IMR-90 (cell line): Measurements from ENCODE around the gene LRP5. TPM values are rescaled to one million over a fixed set of nuclear protein-coding genes. Genes with fewer than 3 reads are reported as not detected.

Source experiments
- ATAC-seq: fragments of 200-7000 bp; cut with Tn5 transposase; 2 replicates; pipeline ENCODE4 v1.9.1; 2020; ENCODE audit warnings: low read depth, mild to moderate bottlenecking, moderate library complexity
- BruUV-seq: library from RNA; stranded (reverse); fragments of 400-500 nt; replicated peaks from 2 replicates; lab custom pipeline; 2021; lab: Mats Ljungman, UMichigan
- CTCF ChIA-PET: fragments of 300-600 bp; formaldehyde crosslinking; extraction: SDS; loops from one replicate; lab custom pipeline; 2021; ENCODE audit warnings: antibody characterized with exemption; lab: Yijun Ruan, JAX
- POLR2A ChIA-PET: fragments of 300-600 bp; sonication (Branson Sonifier 250); formaldehyde crosslinking; loops from one replicate; lab custom pipeline; 2022; ENCODE audit warnings: antibody characterized with exemption; ENCODE audit not compliant: unreplicated experiment; lab: Charles Lee
- DNase-seq: peaks from one replicate; pipeline ENCODE4 v3.0.0; 2013
- H2AFZ ChIP-seq: replicated peaks from 2 replicates; pipeline ENCODE3; 2013; ENCODE audit warnings: low read length, mild to moderate bottlenecking; ENCODE audit not compliant: poor library complexity
- H2AK5ac ChIP-seq: 2 replicates; pipeline ENCODE4 v1.6.1; 2013; ENCODE audit warnings: low read depth, low read length, inconsistent platforms
- H2AK9ac ChIP-seq: replicated peaks from 2 replicates; pipeline ENCODE3; 2013; ENCODE audit warnings: mild to moderate bottlenecking, low read depth, low read length, moderate library complexity; ENCODE audit not compliant: poor library complexity
- H2BK120ac ChIP-seq: 2 replicates; pipeline ENCODE4 v1.6.1; 2013; ENCODE audit warnings: low read depth, low read length, inconsistent platforms
- H2BK15ac ChIP-seq: 3 replicates; pipeline ENCODE4 v1.6.1; 2013; ENCODE audit warnings: low read depth, low read length, inconsistent platforms
- H2BK20ac ChIP-seq: 2 replicates; pipeline ENCODE4 v1.6.1; 2013; ENCODE audit warnings: low read depth, mild to moderate bottlenecking, inconsistent platforms, low read length, moderate library complexity
- H2BK5ac ChIP-seq: 2 replicates; pipeline ENCODE4 v1.6.1; 2013; ENCODE audit warnings: mild to moderate bottlenecking, low read depth, low read length, inconsistent platforms; ENCODE audit not compliant: poor library complexity, severe bottlenecking
- H3K14ac ChIP-seq: replicated peaks from 2 replicates; pipeline ENCODE4 v1.6.1; 2013; ENCODE audit warnings: low read depth, low read length, inconsistent platforms
- H3K18ac ChIP-seq: 2 replicates; pipeline ENCODE4 v1.6.1; 2013; ENCODE audit warnings: low read depth, low read length, control low read depth
- H3K23ac ChIP-seq: 2 replicates; pipeline ENCODE4 v1.6.1; 2013; ENCODE audit warnings: low read depth, low read length, inconsistent platforms
- H3K27ac ChIP-seq: 2 replicates; pipeline ENCODE4 v1.5.1; 2013; ENCODE audit warnings: mild to moderate bottlenecking, control low read depth, low read length; ENCODE audit not compliant: insufficient read depth
- H3K27me3 ChIP-seq: 2 replicates; pipeline ENCODE4 v1.6.1; 2013; ENCODE audit warnings: low read length; ENCODE audit not compliant: control insufficient read depth, insufficient read depth
- H3K36me3 ChIP-seq: 2 replicates; pipeline ENCODE4 v1.6.1; 2013; ENCODE audit warnings: low read length, mixed read lengths; ENCODE audit not compliant: control insufficient read depth, insufficient read depth
- H3K4ac ChIP-seq: 2 replicates; pipeline ENCODE4 v1.6.1; 2013; ENCODE audit warnings: low read depth, low read length, inconsistent platforms
- H3K4me1 ChIP-seq: 2 replicates; pipeline ENCODE4 v1.6.1; 2013; ENCODE audit warnings: low read length, mixed read lengths; ENCODE audit not compliant: control insufficient read depth, insufficient read depth
- H3K4me2 ChIP-seq: 2 replicates; pipeline ENCODE4 v1.6.1; 2013; ENCODE audit warnings: low read depth, mild to moderate bottlenecking, control low read depth, low read length, moderate library complexity
- H3K4me3 ChIP-seq: 2 replicates; pipeline ENCODE4 v1.5.1; 2013; ENCODE audit warnings: low read depth, mild to moderate bottlenecking, control low read depth, low read length, moderate library complexity; ENCODE audit not compliant: insufficient read depth
- H3K56ac ChIP-seq: 2 replicates; pipeline ENCODE4 v1.6.1; 2013; ENCODE audit warnings: low read length, inconsistent platforms; ENCODE audit not compliant: insufficient read depth; ENCODE audit errors: extremely low read depth
- H3K79me1 ChIP-seq, 2 experiments: 2 replicates each; pipeline ENCODE4 v1.6.1; 2013; ENCODE audit warnings: low read length in 2 of 2, inconsistent platforms in 1 of 2, low read depth in 1 of 2
- H3K9ac ChIP-seq: 2 replicates; pipeline ENCODE4 v1.6.1; 2013; ENCODE audit warnings: low read depth, low read length, control low read depth
- H3K9me1 ChIP-seq: 2 replicates; pipeline ENCODE4 v1.6.1; 2013; ENCODE audit warnings: low read length, inconsistent platforms; ENCODE audit not compliant: insufficient read depth
- H3K9me3 ChIP-seq: 2 replicates; pipeline ENCODE4 v1.6.1; 2013; ENCODE audit warnings: low read length; ENCODE audit not compliant: control insufficient read depth, insufficient read depth
- H4K20me1 ChIP-seq: 2 replicates; pipeline ENCODE4 v1.6.1; 2013; ENCODE audit warnings: low read length, inconsistent platforms; ENCODE audit not compliant: insufficient read depth
- H4K5ac ChIP-seq: 2 replicates; pipeline ENCODE4 v1.6.1; 2013; ENCODE audit warnings: mild to moderate bottlenecking, low read depth, low read length, control low read depth
- H4K8ac ChIP-seq, 2 experiments: 2 replicates each; pipeline ENCODE4 v1.6.1; 2013; ENCODE audit warnings: low read depth in 2 of 2, low read length in 2 of 2, control low read depth in 1 of 2, inconsistent platforms in 1 of 2
- H4K91ac ChIP-seq: 2 replicates; pipeline ENCODE4 v1.6.1; 2013; ENCODE audit warnings: low read depth, low read length, inconsistent platforms; ENCODE audit not compliant: insufficient read depth
- BHLHE40 ChIP-seq: fragments of 150-350 bp; IDR thresholded peaks from 2 replicates; pipeline ENCODE4 v1.6.1; 2016; ENCODE audit warnings: mild to moderate bottlenecking, low read depth, low read length
- CEBPB ChIP-seq: IDR thresholded peaks from 2 replicates; pipeline ENCODE4 v1.6.1; 2012; ENCODE audit warnings: low read depth, low read length, improper control_type of control experiment
- CHD1 ChIP-seq: IDR thresholded peaks from 2 replicates; pipeline ENCODE4 v1.6.1; 2012; ENCODE audit warnings: low read depth, low read length, improper control_type of control experiment
- FOS ChIP-seq: fragments of 150-350 bp; IDR thresholded peaks from 2 replicates; pipeline ENCODE4 v1.6.1; 2016; ENCODE audit warnings: low read depth, low read length
- MAFK ChIP-seq: IDR thresholded peaks from 2 replicates; pipeline ENCODE4 v1.6.1; 2012; ENCODE audit warnings: low read depth, low read length, improper control_type of control experiment
- MAZ ChIP-seq: IDR thresholded peaks from 2 replicates; pipeline ENCODE4 v1.6.1; 2012; ENCODE audit warnings: low read depth, mild to moderate bottlenecking, low read length, improper control_type of control experiment, moderate library complexity, borderline replicate concordance
- MXI1 ChIP-seq: IDR thresholded peaks from 2 replicates; pipeline ENCODE4 v1.6.1; 2012; ENCODE audit warnings: low read depth, mild to moderate bottlenecking, low read length, moderate library complexity, borderline replicate concordance
- NFE2L2 ChIP-seq: fragments of 150-350 bp; IDR thresholded peaks from 2 replicates; pipeline ENCODE4 v1.6.1; 2016; ENCODE audit warnings: low read depth, mild to moderate bottlenecking, low read length
- POLR2A ChIP-seq: IDR thresholded peaks from 2 replicates; pipeline ENCODE4 v1.6.1; 2012; ENCODE audit warnings: mild to moderate bottlenecking, low read depth, low read length
- RAD21 ChIP-seq: IDR thresholded peaks from 2 replicates; pipeline ENCODE4 v1.6.1; 2012; ENCODE audit warnings: low read length, improper control_type of control experiment
- RCOR1 ChIP-seq: IDR thresholded peaks from 2 replicates; pipeline ENCODE4 v1.6.1; 2012; ENCODE audit warnings: mild to moderate bottlenecking, low read length, improper control_type of control experiment; ENCODE audit not compliant: insufficient replicate concordance
- RFX5 ChIP-seq: IDR thresholded peaks from 2 replicates; pipeline ENCODE4 v1.8.0; 2012; ENCODE audit warnings: low read depth, mild to moderate bottlenecking, low read length, moderate library complexity
- SMC3 ChIP-seq: fragments of 150-350 bp; IDR thresholded peaks from 2 replicates; pipeline ENCODE4 v1.6.1; 2016; ENCODE audit warnings: low read depth, mild to moderate bottlenecking, antibody characterized with exemption, low read length, moderate library complexity
- WGBS, 2 experiments: methylation state at CpG; one replicate each; pipeline versions ENCODE4 v1.1.5 to v1.1.7; 2013; ENCODE audit warnings: missing lambda C conversion rate in 2 of 2; ENCODE audit not compliant: insufficient read length in 1 of 2; ENCODE audit errors: extremely low coverage in 2 of 2; 5-methylcytosine and 5-hydroxymethylcytosine counted together
- dilution Hi-C: fragments of 300-500 bp; cut with HindIII; formaldehyde crosslinking; loops from one replicate; pipeline ENCODE4 v1.14.3; 2018; ENCODE audit warnings: low sequenced_read_pairs; ENCODE audit not compliant: unreplicated experiment
- in situ Hi-C: fragments of 300-500 bp; cut with MboI; formaldehyde crosslinking; loops from 3 replicates; pipeline ENCODE4 v1.14.3; 2019; ENCODE audit warnings: low sequenced_read_pairs, inconsistent platforms, mixed read lengths
- intact Hi-C: fragments of 100-400 bp; cut with micrococcal nuclease; formaldehyde crosslinking; loops from 2 replicates; pipeline ENCODE4 v1.10.0; 2022
- polyA plus RNA-seq, 3 experiments: library from polyadenylated mRNA; depleted of rRNA; stranded (reverse); fragments of >200 nt; gene quantifications; 2 replicates each; pipeline ENCODE4 v1.2.3, GENCODE V29; 2012; ENCODE audit warnings: low replicate concordance in 1 of 3
- total RNA-seq: library from RNA; depleted of rRNA; stranded (reverse); fragments of >200 nt; gene quantifications from 2 replicates; pipeline ENCODE4 v1.2.3, GENCODE V29; 2012
- TF ChIP-seq, protein P1 (sequence below): conservative IDR thresholded peaks from 2 replicates; pipeline ENCODE4 v1.5.1; 2012; ENCODE audit warnings: mild to moderate bottlenecking, low read depth, low read length, improper control_type of control experiment
- TF ChIP-seq, protein P2 (sequence below): fragments of 150-350 bp; IDR thresholded peaks from 2 replicates; pipeline ENCODE4 v1.6.1; 2016; ENCODE audit warnings: low read depth, mild to moderate bottlenecking, low read length, moderate library complexity, borderline replicate concordance
- TF ChIP-seq, protein P3 (sequence below): fragments of 150-350 bp; IDR thresholded peaks from 2 replicates; pipeline ENCODE4 v1.6.1; 2017; ENCODE audit warnings: mild to moderate bottlenecking, antibody characterized with exemption, low read length, low read depth

The LRP5 gene
- total and polyA plus RNA-seq, 2 of the 4 experiments (the other 2 are of a cell fraction), result 10.4 to 15.0 TPM

GRCh38 chr11:68495872-68496271 lies 183.5 kb downstream of the LRP5 start:
- ChIA-PET CTCF (interaction anchor here (0.7 kb wide), 1 partner anchor 107 kb away, joined by 7 read pairs; no protein-coding TSS in a partner anchor), POLR2A (no interaction called here)
- H2AK9ac ChIP-seq, result no peak overlapping the region
- no peak overlapping the region for H2BK120ac ChIP-seq
- TF ChIP-seq RCOR1 (no peak), NFE2L2 (no peak), CHD1 (no peak), RFX5 (no peak), POLR2A (no peak), FOS (no peak), MAFK (no peak), BHLHE40 (no peak), CEBPB (no peak), MXI1 (no peak), SMC3 (no peak), MAZ (no peak), RAD21 (no peak)
- TF ChIP-seq, protein P1, sequence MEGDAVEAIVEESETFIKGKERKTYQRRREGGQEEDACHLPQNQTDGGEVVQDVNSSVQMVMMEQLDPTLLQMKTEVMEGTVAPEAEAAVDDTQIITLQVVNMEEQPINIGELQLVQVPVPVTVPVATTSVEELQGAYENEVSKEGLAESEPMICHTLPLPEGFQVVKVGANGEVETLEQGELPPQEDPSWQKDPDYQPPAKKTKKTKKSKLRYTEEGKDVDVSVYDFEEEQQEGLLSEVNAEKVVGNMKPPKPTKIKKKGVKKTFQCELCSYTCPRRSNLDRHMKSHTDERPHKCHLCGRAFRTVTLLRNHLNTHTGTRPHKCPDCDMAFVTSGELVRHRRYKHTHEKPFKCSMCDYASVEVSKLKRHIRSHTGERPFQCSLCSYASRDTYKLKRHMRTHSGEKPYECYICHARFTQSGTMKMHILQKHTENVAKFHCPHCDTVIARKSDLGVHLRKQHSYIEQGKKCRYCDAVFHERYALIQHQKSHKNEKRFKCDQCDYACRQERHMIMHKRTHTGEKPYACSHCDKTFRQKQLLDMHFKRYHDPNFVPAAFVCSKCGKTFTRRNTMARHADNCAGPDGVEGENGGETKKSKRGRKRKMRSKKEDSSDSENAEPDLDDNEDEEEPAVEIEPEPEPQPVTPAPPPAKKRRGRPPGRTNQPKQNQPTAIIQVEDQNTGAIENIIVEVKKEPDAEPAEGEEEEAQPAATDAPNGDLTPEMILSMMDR, result no peak
- TF ChIP-seq, protein P2, sequence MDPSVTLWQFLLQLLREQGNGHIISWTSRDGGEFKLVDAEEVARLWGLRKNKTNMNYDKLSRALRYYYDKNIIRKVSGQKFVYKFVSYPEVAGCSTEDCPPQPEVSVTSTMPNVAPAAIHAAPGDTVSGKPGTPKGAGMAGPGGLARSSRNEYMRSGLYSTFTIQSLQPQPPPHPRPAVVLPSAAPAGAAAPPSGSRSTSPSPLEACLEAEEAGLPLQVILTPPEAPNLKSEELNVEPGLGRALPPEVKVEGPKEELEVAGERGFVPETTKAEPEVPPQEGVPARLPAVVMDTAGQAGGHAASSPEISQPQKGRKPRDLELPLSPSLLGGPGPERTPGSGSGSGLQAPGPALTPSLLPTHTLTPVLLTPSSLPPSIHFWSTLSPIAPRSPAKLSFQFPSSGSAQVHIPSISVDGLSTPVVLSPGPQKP, result no peak
- TF ChIP-seq, protein P3, sequence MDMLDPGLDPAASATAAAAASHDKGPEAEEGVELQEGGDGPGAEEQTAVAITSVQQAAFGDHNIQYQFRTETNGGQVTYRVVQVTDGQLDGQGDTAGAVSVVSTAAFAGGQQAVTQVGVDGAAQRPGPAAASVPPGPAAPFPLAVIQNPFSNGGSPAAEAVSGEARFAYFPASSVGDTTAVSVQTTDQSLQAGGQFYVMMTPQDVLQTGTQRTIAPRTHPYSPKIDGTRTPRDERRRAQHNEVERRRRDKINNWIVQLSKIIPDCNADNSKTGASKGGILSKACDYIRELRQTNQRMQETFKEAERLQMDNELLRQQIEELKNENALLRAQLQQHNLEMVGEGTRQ, result no peak
- no peak overlapping the region for H2AFZ ChIP-seq
- dilution Hi-C loops, result no loop called here
- no peak overlapping the region for H4K5ac ChIP-seq
- H4K20me1 ChIP-seq, result peaks cover 95% of the 10 kb centered on the region
- H3K18ac ChIP-seq, result no peak overlapping the region
- no peak overlapping the region for H2BK15ac ChIP-seq
- peaks cover 9% of the 10 kb centered on the region for H3K4me1 ChIP-seq
- H3K4ac ChIP-seq, result no peak overlapping the region
- peaks cover 27% of the 10 kb centered on the region for H3K9me1 ChIP-seq
- no peak overlapping the region for H4K8ac ChIP-seq
- WGBS, 2 experiments, result no CpG with 5 or more reads among the region's 3 CpGs
- DNase-seq (no peak), ATAC-seq (no peak)
- H3K14ac ChIP-seq, result no peak overlapping the region
- no peak overlapping the region for H3K4me2 ChIP-seq
- H3K56ac ChIP-seq, result no peak overlapping the region
- H3K36me3 ChIP-seq, result no peaks in the 10 kb centered on the region
- no peak overlapping the region for H3K27ac ChIP-seq
- no peaks in the 10 kb centered on the region for H3K9me3 ChIP-seq
- H2BK20ac ChIP-seq, result no peak overlapping the region
- intact Hi-C loops, result no loop called here
- no TSS peak for BruUV-seq
- H3K23ac ChIP-seq, result no peak overlapping the region
- H2BK5ac ChIP-seq, result no peak overlapping the region
- H3K27me3 ChIP-seq, result no peaks in the 10 kb centered on the region
- no peak overlapping the region for H2AK5ac ChIP-seq
- no peak overlapping the region for H3K4me3 ChIP-seq
- no peak overlapping the region for H4K91ac ChIP-seq
- peaks cover 21 to 79% of the 10 kb centered on the region in 2 experiments for H3K79me1 ChIP-seq
- H3K9ac ChIP-seq, result no peak overlapping the region
- in situ Hi-C loops, result no loop called here
